Smooth muscle cell (in vitro differentiated cells): Measurements from ENCODE around the gene PHKA1. TPM values are rescaled to one million over a fixed set of nuclear protein-coding genes. Genes with fewer than 3 reads are reported as not detected.

Source experiments
- DNase-seq: peaks from one replicate; lab custom pipeline; 2025; ENCODE audit not compliant: unreplicated experiment; lab: John Stamatoyannopoulos, UW
- H2AFZ ChIP-seq: fragments of 200-600 bp; sonication (generic); 2 replicates; pipeline ENCODE4 v1.6.0; 2016; ENCODE audit warnings: antibody characterized with exemption, low read depth, mild to moderate bottlenecking
- H3F3A ChIP-seq: fragments of 200-600 bp; sonication (generic); 2 replicates; pipeline ENCODE4 v1.6.0; 2017; ENCODE audit warnings: antibody characterized with exemption, low read depth
- H3K27ac ChIP-seq: fragments of 200-600 bp; sonication (generic); 2 replicates; pipeline ENCODE4 v1.5.1; 2016; ENCODE audit warnings: low read depth, mild to moderate bottlenecking
- H3K27me3 ChIP-seq: fragments of 200-600 bp; sonication (generic); 2 replicates; pipeline ENCODE4 v1.6.1; 2016; ENCODE audit warnings: low read depth, mild to moderate bottlenecking
- H3K36me3 ChIP-seq: fragments of 200-600 bp; sonication (generic); 2 replicates; pipeline ENCODE4 v1.5.1; 2016; ENCODE audit warnings: low read depth
- H3K4me1 ChIP-seq: fragments of 200-600 bp; sonication (generic); 2 replicates; pipeline ENCODE4 v1.5.1; 2016; ENCODE audit warnings: low read depth
- H3K4me2 ChIP-seq: fragments of 200-600 bp; sonication (generic); 2 replicates; pipeline ENCODE4 v1.6.0; 2016; ENCODE audit warnings: mild to moderate bottlenecking
- H3K4me3 ChIP-seq: fragments of 200-600 bp; sonication (generic); 2 replicates; pipeline ENCODE4 v1.5.1; 2016; ENCODE audit warnings: mild to moderate bottlenecking
- H3K79me2 ChIP-seq: fragments of 200-600 bp; sonication (generic); 2 replicates; pipeline ENCODE4 v1.6.0; 2016; ENCODE audit warnings: low read depth, mild to moderate bottlenecking
- H3K9ac ChIP-seq: fragments of 200-600 bp; sonication (generic); 2 replicates; pipeline ENCODE4 v1.6.0; 2016; ENCODE audit warnings: low read depth
- H3K9me3 ChIP-seq: fragments of 200-600 bp; sonication (generic); replicated peaks from 2 replicates; pipeline ENCODE4 v1.5.1; 2016; ENCODE audit warnings: low read depth
- H4K20me1 ChIP-seq: fragments of 200-600 bp; sonication (generic); 2 replicates; pipeline ENCODE4 v1.6.0; 2016; ENCODE audit warnings: low read depth
- WGBS: methylation state at CpG from one replicate; pipeline ENCODE4 v1.1.7; 2016; ENCODE audit warnings: low lambda C conversion rate; 5-methylcytosine and 5-hydroxymethylcytosine counted together
- polyA plus RNA-seq: library from polyadenylated mRNA; unstranded; fragments of >200 nt; fragmentation: Nextera tagmentation; extraction: Ambion mirVana; gene quantifications from 2 replicates; pipeline ENCODE4 v1.2.1, GENCODE V29; 2016
- total RNA-seq: library from RNA; depleted of rRNA; stranded (reverse); fragments of >200 nt; gene quantifications from 2 replicates; pipeline ENCODE4 v1.2.3, GENCODE V29; 2014
- TF ChIP-seq, protein P1 (sequence below): fragments of 200-600 bp; sonication (generic); IDR thresholded peaks from 2 replicates; pipeline ENCODE4 v1.5.1; 2017; ENCODE audit warnings: borderline replicate concordance, mild to moderate bottlenecking, antibody characterized with exemption; ENCODE audit not compliant: insufficient read depth, poor library complexity, severe bottlenecking

Gene PHKA1
- total and polyA plus RNA-seq, 2 experiments from 2014 or later, result 4.5 to 7.9 TPM

GRCh38 chrX:72713130-72713529 is 976 bp downstream of the PHKA1 start:
- H3K27ac ChIP-seq, result no peak overlapping the region
- H3K36me3 ChIP-seq, result no peaks in the 10 kb centered on the region
- 58% methylated on average over 3 of the region's 3 CpGs for WGBS
- TF ChIP-seq, protein P1, sequence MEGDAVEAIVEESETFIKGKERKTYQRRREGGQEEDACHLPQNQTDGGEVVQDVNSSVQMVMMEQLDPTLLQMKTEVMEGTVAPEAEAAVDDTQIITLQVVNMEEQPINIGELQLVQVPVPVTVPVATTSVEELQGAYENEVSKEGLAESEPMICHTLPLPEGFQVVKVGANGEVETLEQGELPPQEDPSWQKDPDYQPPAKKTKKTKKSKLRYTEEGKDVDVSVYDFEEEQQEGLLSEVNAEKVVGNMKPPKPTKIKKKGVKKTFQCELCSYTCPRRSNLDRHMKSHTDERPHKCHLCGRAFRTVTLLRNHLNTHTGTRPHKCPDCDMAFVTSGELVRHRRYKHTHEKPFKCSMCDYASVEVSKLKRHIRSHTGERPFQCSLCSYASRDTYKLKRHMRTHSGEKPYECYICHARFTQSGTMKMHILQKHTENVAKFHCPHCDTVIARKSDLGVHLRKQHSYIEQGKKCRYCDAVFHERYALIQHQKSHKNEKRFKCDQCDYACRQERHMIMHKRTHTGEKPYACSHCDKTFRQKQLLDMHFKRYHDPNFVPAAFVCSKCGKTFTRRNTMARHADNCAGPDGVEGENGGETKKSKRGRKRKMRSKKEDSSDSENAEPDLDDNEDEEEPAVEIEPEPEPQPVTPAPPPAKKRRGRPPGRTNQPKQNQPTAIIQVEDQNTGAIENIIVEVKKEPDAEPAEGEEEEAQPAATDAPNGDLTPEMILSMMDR, result no peak
- no peak overlapping the region for H3K9ac ChIP-seq
- H3F3A ChIP-seq, result no peaks in the 10 kb centered on the region
- no peak for DNase-seq
- H2AFZ ChIP-seq, result no peak overlapping the region
- no peaks in the 10 kb centered on the region for H3K4me1 ChIP-seq
- no peaks in the 10 kb centered on the region for H3K27me3 ChIP-seq
- H3K4me3 ChIP-seq, result peak overlapping the region; percentile 61
- no peaks in the 10 kb centered on the region for H3K9me3 ChIP-seq
- H3K4me2 ChIP-seq, result peak overlapping the region; percentile 87
- no peaks in the 10 kb centered on the region for H3K79me2 ChIP-seq
- no peaks in the 10 kb centered on the region for H4K20me1 ChIP-seq

DNA sequence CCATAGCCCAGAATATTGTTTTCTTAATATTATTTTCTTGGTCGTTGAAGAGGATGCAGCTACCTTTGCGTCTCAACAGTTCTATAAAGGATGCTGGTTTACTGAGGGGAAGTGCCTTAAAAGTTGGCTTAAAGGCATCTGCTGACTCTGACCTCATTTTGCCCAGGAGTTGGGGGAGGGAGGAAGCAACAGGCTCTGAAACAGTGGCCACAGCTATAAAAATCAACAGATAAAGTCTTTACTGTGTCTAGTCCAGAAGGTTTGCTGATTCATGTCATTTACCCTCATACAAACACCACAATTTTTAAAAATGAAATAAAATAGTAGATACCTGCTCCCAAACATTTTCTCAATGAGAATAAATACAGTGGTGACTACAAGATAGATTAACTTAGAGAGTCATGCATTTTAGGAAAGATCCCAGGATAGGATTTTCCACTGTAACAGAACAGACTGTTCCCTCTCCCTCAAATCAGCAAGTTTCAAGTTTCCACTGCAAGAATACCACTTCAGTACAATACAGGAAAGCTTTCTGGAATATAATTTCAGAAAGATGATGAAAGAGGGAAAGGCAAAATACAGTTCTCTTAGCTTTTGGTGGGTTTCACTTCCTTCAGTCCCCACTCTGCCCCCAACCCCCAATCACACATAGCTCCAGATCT is 1.9 kb downstream of the PHKA1 start:
- no peaks in the 10 kb centered on the region for H3F3A ChIP-seq
- DNase-seq, result no peak
- H4K20me1 ChIP-seq, result no peaks in the 10 kb centered on the region
- WGBS, result 32% methylated on average over 2 of the region's 2 CpGs
- no peaks in the 10 kb centered on the region for H3K4me1 ChIP-seq
- no peaks in the 10 kb centered on the region for H3K79me2 ChIP-seq
- H3K27ac ChIP-seq, result peak overlapping the region; percentile 60
- H3K27me3 ChIP-seq, result no peaks in the 10 kb centered on the region
- peak overlapping the region; percentile 61 for H3K4me3 ChIP-seq
- H3K36me3 ChIP-seq, result no peaks in the 10 kb centered on the region
- TF ChIP-seq, protein P1, result no peak
- H2AFZ ChIP-seq, result no peak overlapping the region
- no peaks in the 10 kb centered on the region for H3K9me3 ChIP-seq
- H3K4me2 ChIP-seq, result peak overlapping the region; percentile 87
- no peak overlapping the region for H3K9ac ChIP-seq

DNA sequence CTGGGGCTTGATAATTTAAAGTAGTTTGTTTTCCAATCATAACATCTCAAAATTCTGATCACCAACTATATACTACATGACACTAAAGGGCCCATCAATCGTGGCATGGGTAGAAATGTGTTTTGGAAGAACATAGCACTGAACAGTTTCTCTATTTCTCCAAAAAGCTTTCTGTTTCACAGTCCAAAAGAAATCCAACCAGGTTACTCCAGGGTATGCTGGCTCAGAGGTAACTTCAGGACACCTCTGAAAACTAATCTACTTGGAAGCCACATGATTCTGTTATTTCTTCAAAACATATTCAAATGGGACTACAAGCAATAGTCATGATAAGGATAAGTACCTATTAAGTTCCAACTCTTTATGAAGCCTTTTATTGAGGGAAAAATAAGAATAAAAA is 8.3 kb downstream of the PHKA1 start:
- no peaks in the 10 kb centered on the region for H3K79me2 ChIP-seq
- H3K36me3 ChIP-seq, result no peaks in the 10 kb centered on the region
- no peak overlapping the region for H3K27ac ChIP-seq
- H3K4me2 ChIP-seq, result no peak overlapping the region
- no peak overlapping the region for H3K9ac ChIP-seq
- H3K4me1 ChIP-seq, result no peaks in the 10 kb centered on the region
- 64% methylated on average over 1 of the region's 1 CpG for WGBS
- no peak overlapping the region for H3K4me3 ChIP-seq
- no peaks in the 10 kb centered on the region for H4K20me1 ChIP-seq
- no peak overlapping the region for H2AFZ ChIP-seq
- TF ChIP-seq, protein P1, result no peak
- no peak for DNase-seq
- H3F3A ChIP-seq, result no peaks in the 10 kb centered on the region
- H3K9me3 ChIP-seq, result no peaks in the 10 kb centered on the region
- H3K27me3 ChIP-seq, result no peaks in the 10 kb centered on the region

GRCh38 chrX:72705111-72705510 is 9.0 kb downstream of the PHKA1 start:
- H3F3A ChIP-seq, result no peaks in the 10 kb centered on the region
- H3K4me2 ChIP-seq, result no peak overlapping the region
- no peaks in the 10 kb centered on the region for H3K9me3 ChIP-seq
- DNase-seq, result no peak
- H3K36me3 ChIP-seq, result no peaks in the 10 kb centered on the region
- H3K27ac ChIP-seq, result no peak overlapping the region
- no peak overlapping the region for H2AFZ ChIP-seq
- TF ChIP-seq, protein P1, result no peak
- no peaks in the 10 kb centered on the region for H4K20me1 ChIP-seq
- H3K79me2 ChIP-seq, result no peaks in the 10 kb centered on the region
- no peaks in the 10 kb centered on the region for H3K27me3 ChIP-seq
- H3K4me3 ChIP-seq, result no peak overlapping the region
- no peak overlapping the region for H3K9ac ChIP-seq
- H3K4me1 ChIP-seq, result no peaks in the 10 kb centered on the region
